ENCODE measurements around the gene ZPR1.
A peak's percentile ranks its signal among the peaks of the same experiment; 100 is the strongest.

The ZPR1 gene

DNA sequence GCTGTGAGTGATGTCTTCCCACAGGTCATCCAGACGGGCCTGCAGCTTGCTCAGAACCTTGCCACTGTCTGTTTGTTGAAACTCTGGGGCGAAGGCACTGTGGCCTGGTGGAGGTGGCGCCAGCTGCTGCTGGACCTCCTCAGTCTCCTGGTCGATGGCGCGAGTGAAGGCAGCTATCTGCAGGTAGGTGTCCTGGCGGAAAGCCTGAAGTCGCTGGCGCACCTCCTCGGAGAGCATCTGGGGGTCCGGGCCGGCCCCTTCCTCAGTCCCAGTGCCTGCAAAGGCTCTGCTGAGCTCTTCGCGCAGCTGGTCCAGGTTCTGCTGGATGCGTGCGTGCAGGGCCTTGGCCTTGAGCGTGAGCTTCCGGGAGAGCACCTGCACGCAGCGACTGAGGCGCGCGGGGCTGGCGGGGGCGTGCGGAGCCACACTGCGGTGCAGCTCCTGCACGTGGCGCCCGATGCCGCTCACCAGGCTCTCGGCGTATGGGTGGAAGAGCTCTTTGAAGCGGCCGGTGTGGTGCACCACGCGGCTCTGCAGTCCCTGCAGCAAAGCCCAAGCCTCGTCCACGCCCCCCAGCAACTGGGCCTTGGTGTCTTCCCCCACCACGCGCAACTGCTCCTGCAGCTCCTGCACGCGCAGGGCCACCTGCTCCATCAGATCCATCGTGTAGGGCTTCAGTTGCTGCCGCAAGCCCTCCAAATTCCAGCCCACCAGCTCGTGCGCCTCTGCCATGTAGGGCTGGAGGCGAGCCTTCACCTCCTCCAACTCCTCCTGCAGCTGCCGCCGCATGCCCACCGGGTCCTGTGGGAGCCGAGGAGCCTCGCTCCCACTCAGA is 2.6 kb upstream of the ZPR1 start:
- H3K4me1 ChIP-seq (ENCODE audit: insufficient read depth, poor library complexity, severe bottlenecking), result peaks cover 11% of the 10 kb centered on the region
- no peak overlapping the region for H3K27ac ChIP-seq (ENCODE audit: poor library complexity, severe bottlenecking)
- H3K4me3 ChIP-seq (ENCODE audit: severe bottlenecking), result no peak overlapping the region
- H3K9me3 ChIP-seq (ENCODE audit: severe bottlenecking), result no peaks in the 10 kb centered on the region
- no peak for ATAC-seq (ENCODE audit: low read depth)
- H3K27me3 ChIP-seq (ENCODE audit: insufficient read depth, poor library complexity, severe bottlenecking), result no peaks in the 10 kb centered on the region
- TF ChIP-seq, protein P1, sequence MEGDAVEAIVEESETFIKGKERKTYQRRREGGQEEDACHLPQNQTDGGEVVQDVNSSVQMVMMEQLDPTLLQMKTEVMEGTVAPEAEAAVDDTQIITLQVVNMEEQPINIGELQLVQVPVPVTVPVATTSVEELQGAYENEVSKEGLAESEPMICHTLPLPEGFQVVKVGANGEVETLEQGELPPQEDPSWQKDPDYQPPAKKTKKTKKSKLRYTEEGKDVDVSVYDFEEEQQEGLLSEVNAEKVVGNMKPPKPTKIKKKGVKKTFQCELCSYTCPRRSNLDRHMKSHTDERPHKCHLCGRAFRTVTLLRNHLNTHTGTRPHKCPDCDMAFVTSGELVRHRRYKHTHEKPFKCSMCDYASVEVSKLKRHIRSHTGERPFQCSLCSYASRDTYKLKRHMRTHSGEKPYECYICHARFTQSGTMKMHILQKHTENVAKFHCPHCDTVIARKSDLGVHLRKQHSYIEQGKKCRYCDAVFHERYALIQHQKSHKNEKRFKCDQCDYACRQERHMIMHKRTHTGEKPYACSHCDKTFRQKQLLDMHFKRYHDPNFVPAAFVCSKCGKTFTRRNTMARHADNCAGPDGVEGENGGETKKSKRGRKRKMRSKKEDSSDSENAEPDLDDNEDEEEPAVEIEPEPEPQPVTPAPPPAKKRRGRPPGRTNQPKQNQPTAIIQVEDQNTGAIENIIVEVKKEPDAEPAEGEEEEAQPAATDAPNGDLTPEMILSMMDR (IDR thresholded peaks at IDR 0.05; ENCODE audit: poor library complexity, severe bottlenecking), result no peak
- peaks cover 16% of the 10 kb centered on the region for H3K36me3 ChIP-seq (ENCODE audit: low read depth)
- no peak for DNase-seq (ENCODE audit: low spot score)

DNA sequence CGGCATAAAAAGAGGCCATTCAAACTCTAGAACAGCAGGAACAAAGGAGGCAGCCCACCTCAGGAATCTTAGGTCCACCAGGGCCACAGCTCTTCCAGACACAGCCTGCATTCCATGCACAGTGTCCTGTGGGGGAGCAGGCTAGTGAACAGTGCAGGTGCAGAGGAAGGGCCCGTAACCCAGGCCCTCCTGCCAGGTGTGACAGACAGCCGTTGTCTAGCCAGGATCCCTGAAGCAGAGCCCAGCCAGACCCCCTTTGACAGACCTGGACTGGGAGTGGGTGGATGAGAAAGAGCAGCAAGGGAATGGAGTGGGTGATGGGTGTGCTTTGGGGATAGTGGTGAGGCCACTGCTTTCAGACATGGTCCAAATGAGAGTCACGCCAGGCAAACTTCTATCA is 1.2 kb upstream of the ZPR1 start:
- Histone ChIP-seq H3K27ac (ENCODE audit: poor library complexity, severe bottlenecking) (no peak overlapping the region), H3K27me3 (ENCODE audit: insufficient read depth, poor library complexity, severe bottlenecking) (no peaks in the 10 kb centered on the region), H3K36me3 (ENCODE audit: low read depth) (peaks cover 30% of the 10 kb centered on the region), H3K4me1 (ENCODE audit: insufficient read depth, poor library complexity, severe bottlenecking) (peaks cover 11% of the 10 kb centered on the region), H3K9me3 (ENCODE audit: severe bottlenecking) (no peaks in the 10 kb centered on the region), H3K4me3 (ENCODE audit: severe bottlenecking) (no peak overlapping the region)
- DNase-seq (ENCODE audit: low spot score), result no peak
- TF ChIP-seq, protein P1 (IDR thresholded peaks at IDR 0.05; ENCODE audit: poor library complexity, severe bottlenecking), result no peak
- ATAC-seq (ENCODE audit: low read depth), result no peak

DNA sequence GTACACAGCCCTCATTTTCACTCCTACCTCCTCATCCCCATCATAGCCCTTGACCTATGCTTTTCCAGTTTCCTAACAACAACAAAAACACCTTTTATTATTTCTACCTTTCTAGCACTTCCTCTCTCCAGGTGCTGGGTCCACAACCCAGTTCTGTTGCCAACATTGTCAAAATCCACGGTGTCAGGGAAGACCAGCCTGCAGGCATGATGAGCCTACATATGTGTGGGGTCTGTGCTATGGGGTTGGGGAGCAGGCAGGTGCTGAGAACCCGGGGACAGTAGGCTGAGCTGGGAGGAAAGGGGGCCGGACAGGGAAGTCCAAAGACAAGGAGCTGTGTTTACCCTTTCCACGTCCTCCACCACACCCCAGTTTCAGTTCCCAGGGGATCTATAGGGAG is 711 bp upstream of the ZPR1 start:
- TF ChIP-seq, protein P1 (IDR thresholded peaks at IDR 0.05; ENCODE audit: poor library complexity, severe bottlenecking), result no peak
- Histone ChIP-seq H3K4me1 (ENCODE audit: insufficient read depth, poor library complexity, severe bottlenecking) (peaks cover 11% of the 10 kb centered on the region), H3K27ac (ENCODE audit: poor library complexity, severe bottlenecking) (no peak overlapping the region), H3K9me3 (ENCODE audit: severe bottlenecking) (no peaks in the 10 kb centered on the region), H3K36me3 (ENCODE audit: low read depth) (peaks cover 34% of the 10 kb centered on the region), H3K4me3 (ENCODE audit: severe bottlenecking) (peak overlapping the region; percentile 70), H3K27me3 (ENCODE audit: insufficient read depth, poor library complexity, severe bottlenecking) (no peaks in the 10 kb centered on the region)
- no peak for DNase-seq (ENCODE audit: low spot score)
- no peak for ATAC-seq (ENCODE audit: low read depth)

DNA sequence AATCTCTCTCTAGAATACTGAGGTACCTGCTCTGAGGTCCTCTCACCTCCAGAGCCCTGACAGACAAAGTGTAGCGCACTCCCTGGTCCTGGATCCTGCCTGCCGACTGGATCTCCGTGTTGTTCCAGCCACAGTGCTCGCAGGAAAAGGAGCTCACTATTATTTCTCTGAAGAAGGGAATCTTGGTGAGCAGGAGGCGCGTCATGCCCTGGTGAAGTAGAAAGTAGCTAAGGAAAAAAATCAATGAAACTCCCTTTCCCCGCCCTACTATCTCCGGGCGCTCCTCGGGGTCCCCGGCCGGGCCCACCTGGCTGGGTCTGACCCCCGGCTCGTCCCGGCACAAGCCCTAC is 412 bp downstream of the ZPR1 start:
- Histone ChIP-seq H3K4me1 (ENCODE audit: insufficient read depth, poor library complexity, severe bottlenecking) (peaks cover 4% of the 10 kb centered on the region), H3K27ac (ENCODE audit: poor library complexity, severe bottlenecking) (peak overlapping the region; percentile 4), H3K9me3 (ENCODE audit: severe bottlenecking) (no peaks in the 10 kb centered on the region), H3K36me3 (ENCODE audit: low read depth) (peaks cover 46% of the 10 kb centered on the region), H3K4me3 (ENCODE audit: severe bottlenecking) (peak overlapping the region; percentile 70), H3K27me3 (ENCODE audit: insufficient read depth, poor library complexity, severe bottlenecking) (no peaks in the 10 kb centered on the region)
- DNase-seq (ENCODE audit: low spot score), result no peak
- TF ChIP-seq, protein P1 (IDR thresholded peaks at IDR 0.05; ENCODE audit: poor library complexity, severe bottlenecking), result no peak
- ATAC-seq (ENCODE audit: low read depth), result peak; percentile 21; the same call in 1 of the 3 replicates

DNA sequence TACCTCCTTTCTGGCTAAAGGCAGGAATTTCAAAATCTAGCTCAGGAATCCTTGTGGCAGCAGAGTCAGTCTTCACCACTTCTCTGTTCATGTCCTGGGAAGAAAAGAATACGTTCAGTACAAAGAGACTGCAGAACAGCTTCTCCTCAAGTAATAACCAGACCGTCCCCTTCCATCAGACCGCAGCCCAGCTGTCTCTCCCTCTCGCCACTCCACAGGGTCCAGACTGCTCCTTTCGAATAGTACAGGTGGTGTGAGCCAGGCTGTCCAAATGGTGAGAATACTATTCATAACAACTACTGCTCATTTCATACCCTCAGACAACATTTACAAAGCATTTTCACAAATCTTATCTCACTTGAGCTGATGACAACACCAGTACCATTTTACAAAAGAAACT is 857 bp downstream of the ZPR1 start:
- ATAC-seq (ENCODE audit: low read depth), result no peak
- Histone ChIP-seq H3K36me3 (ENCODE audit: low read depth) (peaks cover 50% of the 10 kb centered on the region), H3K27ac (ENCODE audit: poor library complexity, severe bottlenecking) (no peak overlapping the region), H3K27me3 (ENCODE audit: insufficient read depth, poor library complexity, severe bottlenecking) (no peaks in the 10 kb centered on the region), H3K9me3 (ENCODE audit: severe bottlenecking) (no peaks in the 10 kb centered on the region), H3K4me1 (ENCODE audit: insufficient read depth, poor library complexity, severe bottlenecking) (peaks cover 4% of the 10 kb centered on the region), H3K4me3 (ENCODE audit: severe bottlenecking) (peak overlapping the region; percentile 70)
- TF ChIP-seq, protein P1 (IDR thresholded peaks at IDR 0.05; ENCODE audit: poor library complexity, severe bottlenecking), result no peak
- no peak for DNase-seq (ENCODE audit: low spot score)
